Stimulated activated CD4-positive, alpha-beta T cell treated with anti-CD3 and anti-CD28 coated beads, Interleukin-1b, Interleukin-23, amount 100 ng/mL, for 48 hours (primary cell): Measurements from ENCODE around the gene YPEL2.

Source experiments
- DNase-seq: peaks from one replicate; pipeline ENCODE4 v3.0.0-alpha.2; 2020

YPEL2 gene

GRCh38 chr17:59436900-59437299 lies 105.4 kb downstream of the YPEL2 start:
- DNase-seq = no peak

GRCh38 chr17:59437791-59438281 lies 106.4 kb downstream of the YPEL2 start:
- no peak for DNase-seq

DNA sequence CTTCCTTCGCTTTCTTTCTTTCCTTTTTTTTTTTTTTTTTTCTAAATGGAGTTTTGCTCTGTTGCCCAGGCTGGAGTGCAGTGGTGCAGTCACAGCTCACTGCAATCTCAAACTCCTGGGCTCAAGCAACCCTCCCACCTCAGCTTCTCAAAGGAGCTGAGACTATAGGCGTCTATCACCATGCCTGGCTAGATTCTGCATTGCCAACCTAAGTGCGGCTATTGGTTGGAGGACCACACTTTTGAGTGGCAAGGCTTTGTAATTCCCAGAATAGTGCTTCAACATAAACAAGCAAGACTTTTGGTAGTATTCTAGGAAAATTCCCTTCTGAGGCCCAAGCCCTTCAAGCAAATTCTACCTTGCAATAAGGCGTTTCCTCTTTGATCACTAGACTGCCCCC lies 107.8 kb downstream of the YPEL2 start:
- DNase-seq = no peak

- no peak for DNase-seq
Measured at GRCh38 chr17:59439741-59440211, 108.3 kb downstream of the YPEL2 start.

DNA sequence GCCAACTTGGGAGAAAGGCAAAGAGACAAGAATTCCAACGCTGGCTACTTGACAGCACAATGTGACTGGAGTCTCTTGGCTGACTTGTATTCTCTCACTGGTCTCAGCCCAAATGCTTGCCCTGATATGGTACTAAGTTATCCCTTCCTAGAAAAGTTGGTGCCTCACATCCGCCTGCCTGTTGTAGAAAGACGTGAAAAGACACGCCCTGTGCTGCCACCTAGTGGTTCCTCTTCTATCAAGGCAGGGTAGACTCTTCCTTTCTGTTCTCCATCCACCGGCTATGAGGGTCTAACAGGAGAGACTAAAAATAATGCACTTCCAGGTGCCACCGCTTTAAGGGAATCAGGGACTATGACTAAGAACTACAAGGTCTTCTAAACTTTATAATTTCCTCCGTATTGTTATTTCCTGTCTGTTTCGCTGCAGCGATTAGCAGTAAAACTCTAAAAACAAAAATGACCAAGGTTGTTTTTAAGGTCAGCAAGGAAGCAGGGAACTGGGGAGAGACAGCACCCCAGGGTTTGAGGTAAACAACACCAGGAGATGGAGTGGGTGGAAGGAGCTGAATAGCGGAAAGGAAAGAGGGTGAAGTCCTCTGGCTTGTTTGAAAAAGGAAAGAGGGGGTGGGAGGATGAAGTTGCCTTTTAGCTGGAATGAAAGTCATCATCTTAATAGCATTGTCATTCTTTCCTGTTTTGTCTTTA lies 109.5 kb downstream of the YPEL2 start:
- DNase-seq = peak; percentile 88

DNA sequence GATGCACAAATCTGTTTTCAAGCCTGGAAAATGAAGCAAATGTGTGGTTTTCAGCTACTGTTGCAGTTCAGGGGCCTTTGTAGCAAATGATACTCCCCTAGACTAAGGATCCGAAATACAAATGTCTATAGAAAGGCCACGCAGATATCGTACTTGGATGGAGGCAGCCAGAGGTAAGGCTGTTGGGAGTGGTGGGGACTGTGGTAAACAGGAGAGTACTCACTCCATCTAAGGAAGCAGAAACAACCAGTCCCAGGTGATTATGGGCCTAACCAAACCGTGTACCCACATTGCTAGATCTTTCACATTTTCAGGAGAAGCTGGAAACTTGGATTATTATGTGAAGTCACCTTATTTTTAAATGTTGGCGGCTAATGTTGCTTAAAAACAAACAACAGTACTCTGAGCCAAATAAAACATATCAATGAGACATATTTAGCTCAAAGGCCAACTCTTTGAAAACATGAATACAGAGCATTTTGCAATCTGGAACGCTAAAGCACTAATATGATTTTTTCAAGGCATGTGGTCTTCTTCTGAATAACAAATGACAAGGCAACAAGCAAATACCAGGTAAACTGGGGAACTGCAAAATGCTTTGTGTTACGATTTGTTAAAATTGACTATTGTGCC lies 110.1 kb downstream of the YPEL2 start:
- DNase-seq = no peak

DNA sequence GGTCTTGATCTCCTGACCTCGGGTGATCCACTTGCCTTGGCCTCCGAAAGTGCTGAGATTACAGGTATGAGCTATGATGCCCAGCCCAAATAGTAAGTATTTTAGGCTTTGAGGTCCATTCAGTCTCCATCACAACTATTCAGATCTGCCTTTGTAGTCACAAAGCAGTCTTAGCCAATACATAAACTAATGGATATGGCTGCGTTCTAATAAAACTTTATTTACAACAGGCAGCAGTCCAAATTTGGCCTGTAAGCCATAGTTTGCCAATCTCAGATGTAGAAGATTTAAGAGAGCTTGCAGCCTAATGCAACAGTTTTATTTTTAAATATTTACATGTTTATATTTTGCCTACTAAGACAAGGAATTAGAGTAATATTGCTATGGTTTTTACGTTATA lies 111.7 kb downstream of the YPEL2 start:
- no peak for DNase-seq
